Left ventricle myocardium inferior (tissue), 1 donor: Measurements from ENCODE around the gene TMEM88. TPM values are rescaled to one million over a fixed set of nuclear protein-coding genes. Genes with fewer than 3 reads are reported as not detected.

Experiments
- DNase-seq: peaks from one replicate; pipeline ENCODE4 v3.0.0-alpha.2; 2020
- H3K27ac ChIP-seq: fragments of 200-600 bp; replicated peaks from 2 replicates; pipeline ENCODE4 v1.8.0; 2021
- H3K27me3 ChIP-seq: fragments of 200-600 bp; 2 replicates; pipeline ENCODE4 v1.8.0; 2021; ENCODE audit warnings: low read depth
- H3K36me3 ChIP-seq: fragments of 200-600 bp; 2 replicates; pipeline ENCODE4 v1.8.0; 2021
- H3K4me1 ChIP-seq: fragments of 200-600 bp; 2 replicates; pipeline ENCODE4 v1.8.0; 2021
- H3K4me3 ChIP-seq: fragments of 200-600 bp; 2 replicates; pipeline ENCODE4 v1.8.0; 2021; ENCODE audit warnings: mild to moderate bottlenecking, moderate library complexity
- H3K9me3 ChIP-seq: fragments of 200-600 bp; replicated peaks from 2 replicates; pipeline ENCODE4 v1.8.0; 2021
- CTCF ChIP-seq: fragments of 200-600 bp; IDR thresholded peaks from 2 replicates; pipeline ENCODE4 v1.8.0; 2021; ENCODE audit warnings: antibody characterized with exemption, mild to moderate bottlenecking, borderline replicate concordance
- intact Hi-C: fragments of 100-400 bp; cut with micrococcal nuclease; formaldehyde crosslinking; loops from one replicate; pipeline ENCODE4 v1.11.0; 2022
- total RNA-seq: library from RNA; stranded (reverse); fragmentation: NEBNext Ultra II Directional; extraction: Animal tissue kit (Norgen Biotek cat#: 25700); gene quantifications from one replicate; pipeline ENCODE4 v1.2.1, GENCODE V29; 2021
- donor health status: DM: no; HTN: yes; CAD: no; lungs with severe emphysema.

Gene TMEM88
- total RNA-seq, 1 donor from 2014 or later: 26.4 TPM

- DNase-seq: no peak
- Histone ChIP-seq H3K9me3 (no peaks in the 10 kb centered on the region), H3K27me3 (peaks cover 28% of the 10 kb centered on the region), H3K4me1 (no peaks in the 10 kb centered on the region), H3K27ac (no peak overlapping the region), H3K4me3 (no peak overlapping the region), H3K36me3 (no peaks in the 10 kb centered on the region)
- intact Hi-C loops: no loop called here
- no peak for TF ChIP-seq CTCF
Measured at GRCh38 chr17:7811251-7811650, 43.6 kb upstream of the TMEM88 start.

GRCh38 chr17:7814969-7815368 is 39.9 kb upstream of the TMEM88 start:
- Histone ChIP-seq H3K27me3 (peaks cover 15% of the 10 kb centered on the region), H3K4me1 (no peaks in the 10 kb centered on the region), H3K36me3 (no peaks in the 10 kb centered on the region), H3K27ac (no peak overlapping the region), H3K4me3 (no peak overlapping the region), H3K9me3 (no peaks in the 10 kb centered on the region)
- no peak for DNase-seq
- TF ChIP-seq CTCF: no peak
- intact Hi-C loops: no loop called here

- Histone ChIP-seq H3K4me1 (no peaks in the 10 kb centered on the region), H3K9me3 (no peaks in the 10 kb centered on the region), H3K27ac (no peak overlapping the region), H3K27me3 (peaks cover 10% of the 10 kb centered on the region), H3K4me3 (no peak overlapping the region), H3K36me3 (no peaks in the 10 kb centered on the region)
- intact Hi-C loops: no loop called here
- DNase-seq: no peak
- TF ChIP-seq CTCF: no peak
Measured at GRCh38 chr17:7816926-7817642, 37.8 kb upstream of the TMEM88 start.

- Histone ChIP-seq H3K27me3 (peaks cover 10% of the 10 kb centered on the region), H3K4me1 (no peaks in the 10 kb centered on the region), H3K4me3 (no peak overlapping the region), H3K9me3 (no peaks in the 10 kb centered on the region), H3K36me3 (no peaks in the 10 kb centered on the region), H3K27ac (no peak overlapping the region)
- intact Hi-C loops: no loop called here
- no peak for DNase-seq
- TF ChIP-seq CTCF: no peak
Measured at GRCh38 chr17:7817643-7817964, 37.3 kb upstream of the TMEM88 start.

GRCh38 chr17:7818026-7818425 is 36.8 kb upstream of the TMEM88 start:
- H3K27ac ChIP-seq: no peak overlapping the region
- TF ChIP-seq CTCF: no peak
- H3K9me3 ChIP-seq: no peaks in the 10 kb centered on the region
- H3K4me3 ChIP-seq: no peak overlapping the region
- intact Hi-C loops: no loop called here
- no peak for DNase-seq
- H3K4me1 ChIP-seq: no peaks in the 10 kb centered on the region
- no peaks in the 10 kb centered on the region for H3K36me3 ChIP-seq
- H3K27me3 ChIP-seq: peaks cover 10% of the 10 kb centered on the region
